HG02763 (cell line): ENCODE data around the gene RYR1.
"Not testable (repeated sequence)": the region's sequence is repeated elsewhere in the genome, so short reads cannot be mapped to it uniquely, and the experiment has no call there.

Experiments used
- ATAC-seq: cut with Tn5 transposase; IDR thresholded peaks from one replicate; pipeline ENCODE4 v1.9.1; 2021; ENCODE audit warnings: mild to moderate bottlenecking, moderate library complexity; ENCODE audit not compliant: unreplicated experiment

Gene RYR1

DNA sequence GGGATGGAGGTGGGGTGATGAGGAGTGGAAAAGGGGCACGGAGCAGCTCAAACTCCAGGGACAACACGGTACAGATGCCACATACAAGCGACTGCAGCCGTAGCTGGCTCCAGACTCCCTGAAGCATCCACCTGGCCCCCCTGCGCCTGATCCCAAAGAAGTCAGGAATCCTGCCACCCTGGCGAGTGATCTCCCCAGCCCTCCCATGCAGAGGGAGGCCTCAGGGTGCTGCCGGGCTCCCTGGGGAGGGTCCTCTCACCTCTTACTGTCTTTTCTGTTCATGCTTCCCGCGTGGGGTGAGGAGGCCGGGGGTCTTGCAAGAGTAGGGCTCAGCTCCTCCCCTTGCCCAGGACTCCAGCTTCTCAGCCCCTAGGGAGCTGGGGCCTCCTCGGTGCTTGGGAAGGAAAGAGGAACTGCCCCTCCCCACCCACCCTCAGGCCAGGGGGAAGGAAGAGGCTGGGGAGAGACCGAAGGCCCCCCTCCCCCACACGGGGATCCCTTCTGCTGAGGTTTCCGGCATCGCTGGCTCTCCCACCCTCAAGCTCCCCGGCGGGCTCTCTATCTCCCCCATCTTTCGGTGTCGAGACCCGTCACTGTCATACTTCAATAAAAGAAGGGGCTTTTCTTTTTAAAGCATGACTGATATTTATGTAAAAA is 7.6 kb upstream of the RYR1 start, which contains the start of gene RASGRP4:
Gene RASGRP4 (minus strand): TSS at position 410 of the 657 bp plus-strand sequence. CDS start 128 bp downstream, at position 282.
- ATAC-seq: no peak

GRCh38 chr19:38427035-38427677 is 6.3 kb upstream of the RYR1 start:
- ATAC-seq: not testable (repeated sequence)

GRCh38 chr19:38429055-38429810 is 4.3 kb upstream of the RYR1 start:
- no peak for ATAC-seq

- no peak for ATAC-seq
Observed at GRCh38 chr19:38429811-38430156, 3.7 kb upstream of the RYR1 start.

- no peak for ATAC-seq
Observed at GRCh38 chr19:38430931-38431330, 2.6 kb upstream of the RYR1 start.

DNA sequence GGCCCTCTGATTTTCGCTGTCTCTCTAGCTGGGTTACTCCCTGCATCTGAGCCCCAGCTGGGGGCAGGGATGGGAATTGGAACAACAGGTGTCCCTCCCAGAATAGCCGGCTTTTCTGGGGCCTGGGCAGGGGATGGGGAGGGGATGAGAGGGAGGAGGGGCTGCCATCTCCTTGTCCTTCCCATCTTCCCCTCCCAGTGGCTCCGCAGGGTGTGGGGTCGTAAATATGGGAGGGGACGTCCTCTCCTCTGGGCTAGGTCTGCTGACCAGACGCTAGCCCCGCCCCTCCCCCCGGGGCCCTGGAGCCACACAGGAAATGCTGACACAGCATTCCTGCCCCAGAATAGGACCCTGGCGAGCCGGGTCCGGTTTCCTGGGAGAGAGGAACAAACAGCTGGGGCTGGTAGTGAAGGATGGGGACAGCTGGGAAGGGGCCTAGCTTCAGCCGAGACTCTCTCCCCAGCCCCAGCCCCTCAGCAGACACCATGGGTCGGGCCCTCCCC is 1.1 kb downstream of the RYR1 start:
- no peak for ATAC-seq

DNA sequence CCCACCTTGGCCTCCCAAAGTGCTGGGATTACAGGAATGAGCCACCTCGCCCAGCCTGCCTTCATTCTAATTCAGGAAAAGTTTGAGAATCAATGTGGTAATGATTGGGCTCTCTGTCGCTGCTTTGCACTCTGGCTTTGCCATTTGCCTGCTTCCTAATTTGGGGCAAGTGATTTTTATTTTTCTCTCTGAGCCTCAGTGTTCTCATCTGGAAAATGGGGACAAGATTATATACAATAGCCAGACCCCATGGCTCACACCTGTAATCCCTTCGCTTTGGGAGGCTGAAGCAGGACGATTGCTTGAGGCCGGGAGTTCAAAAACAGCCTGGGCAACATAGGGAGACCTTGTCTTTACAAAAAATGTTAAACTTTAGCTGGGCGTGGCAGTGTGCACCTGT is 3.8 kb downstream of the RYR1 start:
- ATAC-seq: no peak

- ATAC-seq: no peak
Observed at GRCh38 chr19:38437917-38438316, 4.4 kb downstream of the RYR1 start.

DNA sequence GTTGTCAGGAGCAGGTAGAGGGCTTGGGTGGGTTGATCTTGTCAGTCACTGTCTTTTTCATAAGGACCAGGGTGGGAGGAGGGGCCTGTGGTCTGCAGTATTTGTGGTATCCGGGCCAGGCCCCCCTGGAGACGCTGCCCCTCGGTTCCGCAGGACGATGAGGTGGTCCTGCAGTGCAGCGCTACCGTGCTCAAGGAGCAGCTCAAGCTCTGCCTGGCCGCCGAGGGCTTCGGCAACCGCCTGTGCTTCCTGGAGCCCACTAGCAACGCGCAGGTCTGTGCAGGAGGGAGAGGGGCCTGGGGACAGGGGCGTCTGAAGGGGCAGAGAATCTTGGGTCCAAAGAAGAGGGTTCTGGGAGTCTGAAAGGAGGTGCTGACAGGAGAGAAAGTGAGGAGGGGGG is 7.1 kb downstream of the RYR1 start:
- ATAC-seq: no peak

DNA sequence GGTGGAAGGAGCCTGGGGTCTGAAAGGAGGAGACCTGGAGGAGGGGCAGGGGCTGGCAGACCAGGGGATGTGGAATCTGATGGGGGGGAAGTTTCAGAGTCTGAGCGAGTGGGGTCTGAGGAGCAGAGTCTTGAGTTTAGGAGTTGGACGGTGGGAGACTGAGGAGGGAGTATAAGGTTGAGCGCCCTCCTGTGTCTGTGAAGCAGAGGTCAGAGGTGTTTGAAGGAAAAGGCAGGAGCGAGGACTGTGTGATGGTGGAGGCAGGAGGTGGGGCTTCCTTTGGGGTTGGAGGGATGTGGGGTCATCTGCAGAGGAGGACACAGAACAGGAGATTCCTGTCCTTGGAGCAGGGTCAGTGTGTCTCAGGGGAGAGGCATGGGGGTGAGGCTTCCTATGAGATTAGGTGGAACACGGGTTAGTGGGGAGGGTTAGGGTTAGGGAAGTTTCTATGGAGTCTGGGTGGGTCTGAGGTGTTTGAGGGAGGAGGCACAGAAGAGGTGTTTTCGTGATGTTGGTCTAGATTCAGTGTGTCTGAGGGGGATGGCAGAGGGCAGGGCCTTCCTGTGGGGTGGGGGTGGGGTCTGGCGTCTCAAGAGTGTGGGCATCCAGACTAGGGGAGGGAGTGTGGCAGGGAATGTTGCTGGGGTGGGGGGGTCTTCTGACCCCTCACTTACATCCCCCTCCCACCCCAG is 8.3 kb downstream of the RYR1 start:
- no peak for ATAC-seq

DNA sequence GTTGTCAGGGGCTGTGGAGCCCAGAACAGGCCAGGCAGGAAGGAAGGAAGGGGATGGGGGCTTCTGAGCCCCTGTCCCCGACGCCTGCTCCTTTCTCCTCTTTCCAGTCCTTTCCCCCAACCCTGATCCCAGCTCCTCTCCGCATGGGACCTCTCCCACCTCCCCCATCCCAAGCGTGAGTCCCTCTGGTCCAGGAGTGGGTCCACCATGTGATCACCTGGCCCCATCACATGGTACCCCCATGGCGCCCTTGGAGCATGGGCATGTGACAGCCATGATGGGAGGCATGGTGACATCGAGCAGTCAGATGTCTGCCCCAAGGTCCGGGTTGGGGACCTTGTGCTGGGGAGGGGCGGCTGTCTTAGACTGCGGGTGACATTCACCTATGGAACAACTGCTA is 9.2 kb downstream of the RYR1 start:
- ATAC-seq: no peak

GRCh38 chr19:38443458-38443999 is 10.0 kb downstream of the RYR1 start:
- ATAC-seq: no peak

GRCh38 chr19:38444026-38444425 is 10.5 kb downstream of the RYR1 start:
- ATAC-seq: no peak

DNA sequence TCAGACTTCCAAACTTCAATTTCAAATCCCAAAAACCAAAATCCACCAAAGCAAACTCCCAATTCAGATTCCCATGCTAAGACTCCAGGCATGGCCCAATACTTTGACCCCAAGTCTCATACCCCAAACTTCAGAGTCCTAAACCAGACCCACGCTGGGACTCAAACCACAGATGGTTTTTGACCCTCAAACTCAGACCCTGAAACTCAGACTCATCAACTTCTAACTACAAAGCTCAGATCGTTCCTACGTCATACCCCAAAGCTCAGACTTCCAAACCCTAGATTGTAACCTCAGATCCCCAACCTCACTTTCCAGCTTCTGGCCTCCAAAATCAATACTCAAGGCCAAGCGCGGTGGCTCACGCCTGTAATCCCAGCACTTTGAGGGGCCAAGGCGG is 11.9 kb downstream of the RYR1 start:
- ATAC-seq: no peak

DNA sequence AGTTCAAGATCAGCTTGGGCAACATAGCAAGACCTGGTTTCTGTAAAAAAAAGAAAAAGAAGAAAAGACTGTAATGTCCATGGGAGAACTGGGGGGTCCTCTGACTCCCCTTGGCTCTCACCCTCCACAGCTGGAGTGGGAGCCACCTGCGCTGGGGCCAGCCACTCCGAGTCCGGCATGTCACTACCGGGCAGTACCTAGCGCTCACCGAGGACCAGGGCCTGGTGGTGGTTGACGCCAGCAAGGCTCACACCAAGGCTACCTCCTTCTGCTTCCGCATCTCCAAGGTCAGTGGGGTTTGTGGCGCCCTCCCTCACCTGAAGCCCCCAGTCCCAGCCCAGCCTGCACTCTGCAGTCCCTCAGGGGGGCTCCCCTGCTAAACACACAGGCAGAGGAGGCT is 14.7 kb downstream of the RYR1 start:
- no peak for ATAC-seq

- no peak for ATAC-seq
Observed at GRCh38 chr19:38449518-38449917, 16.0 kb downstream of the RYR1 start.

DNA sequence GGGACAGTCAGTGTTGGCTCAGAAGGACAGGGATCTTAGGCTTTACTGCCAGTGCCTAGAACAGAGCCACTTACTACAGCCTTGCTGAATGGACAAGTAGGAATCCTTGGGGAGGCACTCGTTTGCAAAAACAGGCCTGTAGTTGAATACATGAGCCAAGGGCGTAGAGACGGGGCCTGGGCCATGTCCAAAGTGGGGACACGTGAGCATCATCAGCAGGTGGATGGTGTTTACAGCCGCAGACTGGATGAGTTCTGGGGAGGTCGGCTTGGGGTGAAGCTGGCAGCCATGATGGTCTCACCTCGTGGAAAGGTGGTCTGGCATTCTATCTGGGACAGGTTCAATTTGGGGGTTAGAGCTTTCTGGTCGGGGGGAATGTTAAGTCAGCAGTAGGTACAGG is 17.5 kb downstream of the RYR1 start:
- no peak for ATAC-seq

DNA sequence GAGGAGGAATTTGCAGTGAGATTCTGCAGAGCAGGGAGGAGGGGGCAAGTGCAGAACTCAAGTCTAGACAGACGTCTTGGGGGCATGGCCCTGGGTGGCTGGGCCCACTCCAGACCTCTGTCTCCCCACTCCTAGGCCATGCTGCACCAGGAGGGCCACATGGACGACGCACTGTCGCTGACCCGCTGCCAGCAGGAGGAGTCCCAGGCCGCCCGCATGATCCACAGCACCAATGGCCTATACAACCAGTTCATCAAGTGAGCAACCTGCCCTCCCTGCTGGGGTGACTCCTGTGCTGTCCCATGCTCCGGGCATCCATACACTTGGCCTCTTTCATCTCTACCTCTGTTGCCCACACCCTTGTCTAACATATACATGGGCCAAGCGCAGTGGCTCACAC is 18.1 kb downstream of the RYR1 start:
- ATAC-seq: no peak

- ATAC-seq: no peak
Observed at GRCh38 chr19:38452430-38453366, 19.2 kb downstream of the RYR1 start.

DNA sequence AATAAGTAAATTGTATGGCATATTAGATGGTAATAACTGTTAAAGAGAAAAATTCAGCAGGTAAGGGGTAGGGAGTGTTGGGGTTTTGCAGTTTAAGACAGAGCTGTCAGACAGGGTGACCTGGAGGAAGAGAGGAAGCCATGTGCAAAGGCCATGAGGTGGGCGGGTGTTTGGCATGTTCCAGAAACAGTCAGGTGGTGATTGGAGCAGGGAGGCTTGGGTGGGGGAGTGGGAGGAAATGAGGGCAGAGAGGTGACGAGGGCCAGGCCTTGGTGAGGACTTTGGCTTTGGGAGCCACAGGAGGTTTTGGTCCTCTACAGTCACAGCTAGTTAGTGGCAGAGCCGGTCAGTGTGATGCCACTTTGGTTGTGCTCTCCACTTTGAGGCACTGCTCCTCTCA is 20.1 kb downstream of the RYR1 start:
- no peak for ATAC-seq
